Inferior parietal cortex (tissue), 1 donor: ENCODE measurements around the gene TTLL5.

ENCODE experiments used
- DNase-seq: peaks from one replicate; pipeline ENCODE4 v3.0.0-alpha.2; 2016; ENCODE audit errors: extremely low spot score

The TTLL5 gene

GRCh38 chr14:75697918-75698317 lies 36.9 kb downstream of the TTLL5 start:
- no peak for DNase-seq

- DNase-seq: no peak
These were observed 38.3 kb downstream of the TTLL5 start for GRCh38 chr14:75699331-75699730.

- DNase-seq: no peak
These were observed 39.2 kb downstream of the TTLL5 start for GRCh38 chr14:75700295-75700694.

GRCh38 chr14:75702122-75702521 lies 41.1 kb downstream of the TTLL5 start:
- DNase-seq: no peak

GRCh38 chr14:75702616-75703261 lies 41.7 kb downstream of the TTLL5 start:
- DNase-seq: no peak

- DNase-seq: no peak
These were observed 42.4 kb downstream of the TTLL5 start for GRCh38 chr14:75703467-75703866.

- no peak for DNase-seq
These were observed 44.0 kb downstream of the TTLL5 start for GRCh38 chr14:75705014-75705413.

- DNase-seq: peak; percentile 90
These were observed 48.3 kb downstream of the TTLL5 start for GRCh38 chr14:75709207-75709812.

- DNase-seq: peak; percentile 68
These were observed 50.2 kb downstream of the TTLL5 start for GRCh38 chr14:75711105-75711795.

GRCh38 chr14:75711796-75712211 lies 50.8 kb downstream of the TTLL5 start:
- peak; percentile 72 for DNase-seq

- DNase-seq: no peak
These were observed 53.9 kb downstream of the TTLL5 start for GRCh38 chr14:75714991-75715390.

GRCh38 chr14:75715926-75716780 lies 55.1 kb downstream of the TTLL5 start:
- DNase-seq: no peak

GRCh38 chr14:75717729-75718128 lies 56.7 kb downstream of the TTLL5 start:
- no peak for DNase-seq

- DNase-seq: no peak
These were observed 57.2 kb downstream of the TTLL5 start for GRCh38 chr14:75718199-75718598.

GRCh38 chr14:75720116-75720515 lies 59.1 kb downstream of the TTLL5 start:
- no peak for DNase-seq

- DNase-seq: peak; percentile 81
These were observed 59.9 kb downstream of the TTLL5 start for GRCh38 chr14:75720842-75721498.

GRCh38 chr14:75723716-75724115 lies 62.7 kb downstream of the TTLL5 start:
- DNase-seq: no peak

GRCh38 chr14:75724414-75725204 lies 63.6 kb downstream of the TTLL5 start:
- DNase-seq: no peak

- no peak for DNase-seq
These were observed 64.4 kb downstream of the TTLL5 start for GRCh38 chr14:75725481-75725880.

- DNase-seq: no peak
These were observed 65.3 kb downstream of the TTLL5 start for GRCh38 chr14:75726321-75726720.

- no peak for DNase-seq
These were observed 66.1 kb downstream of the TTLL5 start for GRCh38 chr14:75727124-75727523.
